GM11168 (cell line): ENCODE results near the gene YIPF6.
"Not testable (repeated sequence)": the region's sequence is repeated elsewhere in the genome, so short reads cannot be mapped to it uniquely, and the experiment has no call there.

Experiments
- in situ Hi-C: fragments of 300-500 bp; cut with MboI; formaldehyde crosslinking; loops from one replicate; pipeline ENCODE4 v1.12.0; 2022; ENCODE audit warnings: low sequenced_read_pairs; ENCODE audit not compliant: unreplicated experiment

The YIPF6 gene

GRCh38 chrX:68498508-68499379 is at the start of gene YIPF6:
YIPF6 (plus strand) TSS chrX:68499051; CDS start chrX:68499067, 16 bp downstream.
- in situ Hi-C loops: no loop called here

- in situ Hi-C loops: loop anchor here (25.0 kb wide), 1 partner anchor 264 kb away; no protein-coding TSS in a partner anchor
These were observed 47.1 kb upstream of the YIPF6 start for GRCh38 chrX:68451720-68452119.

- in situ Hi-C loops: loop anchor here (25.0 kb wide), 1 partner anchor 267 kb away; no protein-coding TSS in a partner anchor
These were observed 44.2 kb upstream of the YIPF6 start for GRCh38 chrX:68454476-68455150.

GRCh38 chrX:68455151-68455510 is 43.7 kb upstream of the YIPF6 start:
- in situ Hi-C loops: loop anchor here (25.0 kb wide), 1 partner anchor 268 kb away; no protein-coding TSS in a partner anchor

- in situ Hi-C loops: loop anchor here (25.0 kb wide), 1 partner anchor 274 kb away; no protein-coding TSS in a partner anchor
These were observed 37.8 kb upstream of the YIPF6 start for GRCh38 chrX:68461093-68461492.

- in situ Hi-C loops: loop anchor here (25.0 kb wide), 1 partner anchor 274 kb away; no protein-coding TSS in a partner anchor
These were observed 37.3 kb upstream of the YIPF6 start for GRCh38 chrX:68461576-68461975.

GRCh38 chrX:68462197-68462596 is 36.7 kb upstream of the YIPF6 start:
- in situ Hi-C loops: loop anchor here (25.0 kb wide), 1 partner anchor 275 kb away; no protein-coding TSS in a partner anchor

GRCh38 chrX:68462653-68463052 is 36.2 kb upstream of the YIPF6 start:
- in situ Hi-C loops: loop anchor here (25.0 kb wide), 1 partner anchor 275 kb away; no protein-coding TSS in a partner anchor

GRCh38 chrX:68463880-68464279 is 35.0 kb upstream of the YIPF6 start:
- in situ Hi-C loops: loop anchor here (25.0 kb wide), 1 partner anchor 277 kb away; no protein-coding TSS in a partner anchor

GRCh38 chrX:68464796-68465195 is 34.1 kb upstream of the YIPF6 start:
- in situ Hi-C loops: loop anchor here (25.0 kb wide), 1 partner anchor 277 kb away; no protein-coding TSS in a partner anchor

GRCh38 chrX:68480969-68481368 is 17.9 kb upstream of the YIPF6 start:
- in situ Hi-C loops: no loop called here

GRCh38 chrX:68486198-68486597 is 12.7 kb upstream of the YIPF6 start:
- in situ Hi-C loops: not testable (repeated sequence)

- in situ Hi-C loops: no loop called here
These were observed 11.6 kb upstream of the YIPF6 start for GRCh38 chrX:68487254-68487653.

- in situ Hi-C loops: no loop called here
These were observed 10.9 kb upstream of the YIPF6 start for GRCh38 chrX:68487924-68488323.

- in situ Hi-C loops: no loop called here
These were observed 10.2 kb upstream of the YIPF6 start for GRCh38 chrX:68488657-68489056.

GRCh38 chrX:68490644-68491043 is 8.2 kb upstream of the YIPF6 start:
- in situ Hi-C loops: no loop called here

- in situ Hi-C loops: no loop called here
These were observed 6.3 kb upstream of the YIPF6 start for GRCh38 chrX:68492583-68492982.

GRCh38 chrX:68493776-68494175 is 5.1 kb upstream of the YIPF6 start:
- in situ Hi-C loops: not testable (repeated sequence)

- in situ Hi-C loops: no loop called here
These were observed 775 bp upstream of the YIPF6 start for GRCh38 chrX:68498044-68498507.
